Measurements from ENCODE around the gene LRP1. TPM values are rescaled to one million over a fixed set of nuclear protein-coding genes. Genes with fewer than 3 reads are reported as not detected.

Gene LRP1
- total RNA-seq, 1 donor from 2014 or later: 138 TPM

- Mint-ChIP-seq H3K27ac (peak overlapping the region; percentile 95), H3K9me3 (no peaks in the 10 kb centered on the region), H3K4me3 (peak overlapping the region; percentile 89), H3K36me3 (peaks cover 7% of the 10 kb centered on the region), H3K27me3 (no peaks in the 10 kb centered on the region), H3K4me1 (ENCODE audit: unreplicated experiment) (peaks cover 34% of the 10 kb centered on the region)
- TF ChIP-seq CTCF (conservative IDR thresholded peaks at IDR 0.05): peak; percentile 48
- DNase-seq (ENCODE audit: extremely low spot score, unreplicated experiment): peak; percentile 77
Measured at GRCh38 chr12:57086493-57087009, 41.7 kb upstream of the LRP1 start.

- peak; percentile 81 for DNase-seq (ENCODE audit: extremely low spot score, unreplicated experiment)
- no peak for TF ChIP-seq CTCF (conservative IDR thresholded peaks at IDR 0.05)
- H3K4me1 Mint-ChIP-seq (ENCODE audit: unreplicated experiment): peaks cover 34% of the 10 kb centered on the region
- H3K27me3 Mint-ChIP-seq: no peaks in the 10 kb centered on the region
- H3K27ac Mint-ChIP-seq: peak overlapping the region; percentile 99
- H3K4me3 Mint-ChIP-seq: peak overlapping the region; percentile 92
- peaks cover 7% of the 10 kb centered on the region for H3K36me3 Mint-ChIP-seq
- no peaks in the 10 kb centered on the region for H3K9me3 Mint-ChIP-seq
Measured at GRCh38 chr12:57087010-57087690, 41.1 kb upstream of the LRP1 start.

GRCh38 chr12:57087691-57088353 lies 40.5 kb upstream of the LRP1 start:
- DNase-seq (ENCODE audit: extremely low spot score, unreplicated experiment): peak; percentile 87
- Mint-ChIP-seq H3K9me3 (no peaks in the 10 kb centered on the region), H3K4me1 (ENCODE audit: unreplicated experiment) (peaks cover 39% of the 10 kb centered on the region)

GRCh38 chr12:57088354-57089270 lies 39.7 kb upstream of the LRP1 start, which contains the start of gene NAB2:
NAB2 (plus strand) TSS chr12:57089114; CDS start chr12:57089272, 158 bp downstream.
- H3K4me1 Mint-ChIP-seq (ENCODE audit: unreplicated experiment): peaks cover 45% of the 10 kb centered on the region
- H3K9me3 Mint-ChIP-seq: no peaks in the 10 kb centered on the region
- H3K36me3 Mint-ChIP-seq: peaks cover 7% of the 10 kb centered on the region
- H3K27ac Mint-ChIP-seq: peak within 1 kb of the TSS; percentile 99
- H3K27me3 Mint-ChIP-seq: no peaks in the 10 kb centered on the region
- TF ChIP-seq CTCF (conservative IDR thresholded peaks at IDR 0.05): no peak
- DNase-seq (ENCODE audit: extremely low spot score, unreplicated experiment): peak; percentile 90
- H3K4me3 Mint-ChIP-seq: peak within 1 kb of the TSS; percentile 98

More at GRCh38 chr12:57087691-57088353, 40.5 kb upstream of the LRP1 start:
- Mint-ChIP-seq H3K27me3 (no peaks in the 10 kb centered on the region), H3K36me3 (peaks cover 7% of the 10 kb centered on the region), H3K4me3 (peak overlapping the region; percentile 92), H3K27ac (peak overlapping the region; percentile 99)
- no peak for TF ChIP-seq CTCF (conservative IDR thresholded peaks at IDR 0.05)
